BE2C (cell line): Measurements from ENCODE around the gene RNF103.

Source experiments
- DNase-seq: peaks from one replicate; pipeline ENCODE4 v3.0.0-alpha.2; 2020
- H3K27me3 ChIP-seq: fragments of 250-450 bp; sonication (Bioruptor Pico); 2 replicates; pipeline ENCODE4 v1.5.1; 2020; ENCODE audit warnings: mild to moderate bottlenecking
- H3K36me3 ChIP-seq: fragments of 250-450 bp; sonication (Bioruptor Pico); 2 replicates; pipeline ENCODE4 v1.5.1; 2020; ENCODE audit warnings: mild to moderate bottlenecking
- H3K4me1 ChIP-seq: fragments of 250-450 bp; sonication (Bioruptor Pico); 2 replicates; pipeline ENCODE4 v1.5.1; 2020
- H3K4me3 ChIP-seq: 2 replicates; pipeline ENCODE4 v1.5.1; 2011; ENCODE audit warnings: low read depth, low read length
- H3K9me3 ChIP-seq: fragments of 250-450 bp; sonication (Bioruptor Pico); 2 replicates; pipeline ENCODE4 v1.5.1; 2020
- CTCF ChIP-seq: IDR thresholded peaks from 2 replicates; pipeline ENCODE4 v1.5.1; 2012; ENCODE audit warnings: mild to moderate bottlenecking, low read depth, low read length

The RNF103 gene

GRCh38 chr2:86638712-86639111 lies 15.0 kb upstream of the RNF103 start:
- no peaks in the 10 kb centered on the region for H3K9me3 ChIP-seq
- no peaks in the 10 kb centered on the region for H3K4me1 ChIP-seq
- H3K27me3 ChIP-seq, result no peaks in the 10 kb centered on the region
- TF ChIP-seq CTCF, result no peak
- H3K4me3 ChIP-seq, result no peak overlapping the region
- no peak for DNase-seq
- no peaks in the 10 kb centered on the region for H3K36me3 ChIP-seq

- DNase-seq, result no peak
- TF ChIP-seq CTCF, result no peak
- Histone ChIP-seq H3K36me3 (no peaks in the 10 kb centered on the region), H3K4me1 (no peaks in the 10 kb centered on the region), H3K9me3 (no peaks in the 10 kb centered on the region), H3K4me3 (no peak overlapping the region), H3K27me3 (no peaks in the 10 kb centered on the region)
Observed at GRCh38 chr2:86636842-86637241, 13.2 kb upstream of the RNF103 start.

GRCh38 chr2:86634352-86634751 lies 10.7 kb upstream of the RNF103 start:
- no peaks in the 10 kb centered on the region for H3K4me1 ChIP-seq
- no peak for DNase-seq
- no peak for TF ChIP-seq CTCF

GRCh38 chr2:86633155-86633651 lies 9.5 kb upstream of the RNF103 start:
- no peak for TF ChIP-seq CTCF
- no peak for DNase-seq
- no peak overlapping the region for H3K4me3 ChIP-seq
- no peaks in the 10 kb centered on the region for H3K27me3 ChIP-seq
- H3K4me1 ChIP-seq, result no peaks in the 10 kb centered on the region
- no peaks in the 10 kb centered on the region for H3K36me3 ChIP-seq
- H3K9me3 ChIP-seq, result no peaks in the 10 kb centered on the region

More at GRCh38 chr2:86634352-86634751, 10.7 kb upstream of the RNF103 start:
- no peaks in the 10 kb centered on the region for H3K9me3 ChIP-seq
- no peaks in the 10 kb centered on the region for H3K36me3 ChIP-seq
- H3K4me3 ChIP-seq, result no peak overlapping the region
- H3K27me3 ChIP-seq, result no peaks in the 10 kb centered on the region

DNA sequence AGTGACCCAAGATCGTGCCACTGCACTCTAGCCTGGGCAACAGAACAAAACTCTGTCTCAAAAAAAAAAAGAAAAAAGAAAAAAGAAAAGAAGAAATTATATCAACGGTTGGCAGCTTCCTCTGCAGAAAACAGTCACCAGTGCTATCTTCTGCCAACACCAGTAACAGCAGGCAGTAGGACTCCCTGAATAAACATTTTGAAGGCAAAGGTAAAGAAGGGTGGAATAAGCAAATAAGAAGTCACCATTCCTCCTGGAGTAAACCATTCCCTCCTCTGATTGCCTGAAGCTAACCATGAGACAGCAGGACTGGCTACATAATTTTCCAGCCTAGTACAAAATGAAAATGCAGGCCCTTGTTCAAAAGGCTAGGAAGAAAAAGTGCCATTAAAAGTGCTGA lies 9.0 kb upstream of the RNF103 start:
- no peak for DNase-seq
- Histone ChIP-seq H3K36me3 (no peaks in the 10 kb centered on the region), H3K4me3 (no peak overlapping the region), H3K27me3 (no peaks in the 10 kb centered on the region), H3K4me1 (no peaks in the 10 kb centered on the region), H3K9me3 (no peaks in the 10 kb centered on the region)
- no peak for TF ChIP-seq CTCF

DNA sequence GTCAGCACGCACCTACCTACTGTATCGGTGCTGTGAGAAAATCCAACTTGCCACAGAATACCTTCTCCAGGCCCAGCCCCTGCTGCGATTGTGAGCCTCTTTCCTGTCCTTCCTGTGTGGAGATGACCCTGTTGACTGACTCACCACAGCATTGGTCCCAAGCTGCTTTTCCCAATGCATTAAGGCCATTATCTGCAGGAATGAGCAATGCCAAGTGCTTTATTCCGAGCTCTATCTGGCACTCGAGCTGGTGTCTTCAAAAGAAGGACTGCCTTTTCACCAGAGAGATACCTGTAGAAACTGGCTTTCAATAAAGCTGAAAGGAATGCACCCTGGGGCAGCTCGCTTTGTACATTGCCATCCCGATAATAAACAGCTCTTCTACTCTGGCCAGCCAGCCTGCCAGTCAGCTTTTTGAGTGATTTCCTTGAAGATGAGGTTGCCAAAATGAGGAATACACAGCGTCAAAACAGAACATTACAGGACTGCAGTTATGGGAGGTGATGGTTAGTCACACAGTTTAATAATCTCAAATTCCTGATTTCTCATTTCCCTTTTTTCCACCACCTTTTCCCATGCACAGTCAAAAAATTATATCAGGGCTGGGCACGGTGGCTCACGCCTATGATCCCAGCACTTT lies 8.3 kb upstream of the RNF103 start:
- no peaks in the 10 kb centered on the region for H3K36me3 ChIP-seq
- H3K4me1 ChIP-seq, result no peaks in the 10 kb centered on the region
- H3K4me3 ChIP-seq, result no peak overlapping the region
- DNase-seq, result no peak
- no peaks in the 10 kb centered on the region for H3K9me3 ChIP-seq
- H3K27me3 ChIP-seq, result no peaks in the 10 kb centered on the region
- no peak for TF ChIP-seq CTCF
